ENCODE data around the gene RAP1A.

The RAP1A gene

GRCh38 chr1:111746614-111746999, 127.0 kb downstream of the RAP1A start:
- TF ChIP-seq, protein P1, sequence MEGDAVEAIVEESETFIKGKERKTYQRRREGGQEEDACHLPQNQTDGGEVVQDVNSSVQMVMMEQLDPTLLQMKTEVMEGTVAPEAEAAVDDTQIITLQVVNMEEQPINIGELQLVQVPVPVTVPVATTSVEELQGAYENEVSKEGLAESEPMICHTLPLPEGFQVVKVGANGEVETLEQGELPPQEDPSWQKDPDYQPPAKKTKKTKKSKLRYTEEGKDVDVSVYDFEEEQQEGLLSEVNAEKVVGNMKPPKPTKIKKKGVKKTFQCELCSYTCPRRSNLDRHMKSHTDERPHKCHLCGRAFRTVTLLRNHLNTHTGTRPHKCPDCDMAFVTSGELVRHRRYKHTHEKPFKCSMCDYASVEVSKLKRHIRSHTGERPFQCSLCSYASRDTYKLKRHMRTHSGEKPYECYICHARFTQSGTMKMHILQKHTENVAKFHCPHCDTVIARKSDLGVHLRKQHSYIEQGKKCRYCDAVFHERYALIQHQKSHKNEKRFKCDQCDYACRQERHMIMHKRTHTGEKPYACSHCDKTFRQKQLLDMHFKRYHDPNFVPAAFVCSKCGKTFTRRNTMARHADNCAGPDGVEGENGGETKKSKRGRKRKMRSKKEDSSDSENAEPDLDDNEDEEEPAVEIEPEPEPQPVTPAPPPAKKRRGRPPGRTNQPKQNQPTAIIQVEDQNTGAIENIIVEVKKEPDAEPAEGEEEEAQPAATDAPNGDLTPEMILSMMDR (IDR thresholded peaks at IDR 0.05; ENCODE audit: control insufficient read depth, insufficient read depth, low read depth, low read length, missing control alignments): peak; percentile 15
- no peak for DNase-seq (ENCODE audit: low read depth)
- no peak overlapping the region for H3K4me3 ChIP-seq (ENCODE audit: control insufficient read depth, low read depth, low read length)

- no peak overlapping the region for H3K4me3 ChIP-seq (ENCODE audit: control insufficient read depth, low read depth, low read length)
- TF ChIP-seq, protein P1 (IDR thresholded peaks at IDR 0.05; ENCODE audit: control insufficient read depth, insufficient read depth, low read depth, low read length, missing control alignments): peak; percentile 70
- DNase-seq (ENCODE audit: low read depth): no peak
Observed at GRCh38 chr1:111747282-111747734, 127.7 kb downstream of the RAP1A start.

GRCh38 chr1:111747947-111748346, 128.4 kb downstream of the RAP1A start:
- TF ChIP-seq, protein P1 (IDR thresholded peaks at IDR 0.05; ENCODE audit: control insufficient read depth, insufficient read depth, low read depth, low read length, missing control alignments): no peak
- H3K4me3 ChIP-seq (ENCODE audit: control insufficient read depth, low read depth, low read length): no peak overlapping the region
- no peak for DNase-seq (ENCODE audit: low read depth)

DNA sequence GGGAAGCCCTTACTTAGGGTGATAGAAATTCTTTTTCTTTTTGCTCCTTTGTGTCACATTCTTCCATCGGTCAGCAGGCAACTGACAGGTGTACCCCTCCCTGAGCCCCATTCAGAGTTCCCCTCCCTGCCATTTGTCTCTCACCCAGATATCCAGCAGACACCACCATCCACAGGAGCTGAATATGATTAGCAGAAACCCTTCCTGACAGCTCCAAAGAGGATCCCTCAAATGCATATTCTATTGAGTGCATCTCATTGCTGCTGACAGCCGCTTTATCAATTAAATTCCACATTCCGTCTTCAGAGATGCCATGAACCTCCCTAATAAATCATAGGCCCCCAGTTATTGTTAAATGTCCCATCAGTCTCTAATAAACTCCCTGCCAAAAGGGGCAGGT, 130.0 kb downstream of the RAP1A start:
- no peak for DNase-seq (ENCODE audit: low read depth)
- TF ChIP-seq, protein P1 (IDR thresholded peaks at IDR 0.05; ENCODE audit: control insufficient read depth, insufficient read depth, low read depth, low read length, missing control alignments): no peak
- H3K4me3 ChIP-seq (ENCODE audit: control insufficient read depth, low read depth, low read length): no peak overlapping the region

GRCh38 chr1:111750856-111751255, 131.3 kb downstream of the RAP1A start:
- TF ChIP-seq, protein P1 (IDR thresholded peaks at IDR 0.05; ENCODE audit: control insufficient read depth, insufficient read depth, low read depth, low read length, missing control alignments): no peak
- DNase-seq (ENCODE audit: low read depth): no peak

DNA sequence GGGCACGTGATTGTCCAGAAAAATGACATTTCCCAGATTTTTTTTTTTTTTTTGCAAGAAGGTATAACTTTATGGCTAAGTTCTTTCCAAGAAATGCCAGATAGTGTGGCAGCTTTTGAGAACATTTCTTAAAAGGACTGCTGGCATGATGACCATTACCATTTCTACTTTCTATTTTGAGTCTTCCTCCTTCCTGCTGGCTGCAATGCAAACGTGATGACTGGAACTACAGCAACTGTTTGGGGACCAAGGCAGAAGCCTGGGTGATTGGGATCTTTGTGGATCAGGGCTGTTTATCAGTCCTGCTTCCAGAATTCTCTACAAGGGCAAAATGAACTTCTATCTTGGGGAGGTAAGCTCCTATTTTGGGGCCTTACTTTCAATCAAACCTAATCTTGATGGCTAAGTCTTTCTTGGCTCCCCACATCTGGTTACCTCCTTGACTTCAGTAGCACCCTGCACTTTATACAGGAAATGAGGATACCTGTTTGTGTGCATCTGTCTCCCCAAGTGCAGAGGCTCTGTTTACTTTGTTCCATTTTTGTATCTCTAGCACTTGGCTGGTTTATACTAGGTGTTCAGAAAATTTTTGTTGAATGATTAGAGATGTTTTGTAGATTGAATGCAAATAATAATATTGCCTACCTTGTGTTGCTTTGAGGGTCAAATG, 132.5 kb downstream of the RAP1A start:
- no peak for DNase-seq (ENCODE audit: low read depth)
- TF ChIP-seq, protein P1 (IDR thresholded peaks at IDR 0.05; ENCODE audit: control insufficient read depth, insufficient read depth, low read depth, low read length, missing control alignments): no peak
- H3K4me3 ChIP-seq (ENCODE audit: control insufficient read depth, low read depth, low read length): no peak overlapping the region

More at GRCh38 chr1:111750856-111751255, 131.3 kb downstream of the RAP1A start:
- no peak overlapping the region for H3K4me3 ChIP-seq (ENCODE audit: control insufficient read depth, low read depth, low read length)
